Measurements from ENCODE around the gene FAM20C. TPM values are rescaled to one million over a fixed set of nuclear protein-coding genes. Genes with fewer than 3 reads are reported as not detected.

Gene FAM20C
- total RNA-seq, 2 donors from 2014 or later, result 0.08 to 0.19 TPM

DNA sequence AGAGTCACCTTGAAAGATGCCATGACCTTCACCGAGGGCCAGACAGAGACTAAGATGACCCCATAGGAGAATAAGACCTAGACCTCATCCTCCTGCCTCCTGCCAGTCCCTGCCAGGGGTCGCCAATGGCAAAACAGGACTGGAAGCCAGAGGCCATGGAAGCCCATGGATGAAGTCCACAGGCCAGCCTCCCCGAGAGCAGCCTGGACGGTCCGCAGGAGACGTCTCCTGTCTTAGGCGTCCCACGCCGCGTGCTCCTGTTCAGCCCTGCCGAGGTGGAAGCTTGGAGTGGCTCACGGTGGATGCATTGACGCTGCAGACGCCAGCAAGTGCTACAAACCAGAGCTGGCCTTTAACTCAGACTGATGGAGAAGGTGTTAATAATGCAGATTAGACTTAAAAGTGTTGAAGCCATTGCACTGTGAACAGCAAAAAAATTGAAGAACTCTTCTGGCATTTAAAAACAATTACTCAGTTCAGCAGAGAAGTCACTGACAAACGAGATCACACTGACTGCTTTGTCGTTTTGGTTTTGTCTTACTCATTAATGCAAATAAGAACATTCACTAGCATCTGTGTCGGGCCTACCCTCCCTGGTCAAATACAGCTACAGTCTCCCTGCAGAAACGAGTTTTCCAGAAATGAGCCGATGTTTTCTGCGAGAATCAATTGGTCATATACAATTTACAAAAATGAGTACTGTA lies 38.1 kb upstream of the FAM20C start:
- no peak overlapping the region for H3K4me3 Mint-ChIP-seq

DNA sequence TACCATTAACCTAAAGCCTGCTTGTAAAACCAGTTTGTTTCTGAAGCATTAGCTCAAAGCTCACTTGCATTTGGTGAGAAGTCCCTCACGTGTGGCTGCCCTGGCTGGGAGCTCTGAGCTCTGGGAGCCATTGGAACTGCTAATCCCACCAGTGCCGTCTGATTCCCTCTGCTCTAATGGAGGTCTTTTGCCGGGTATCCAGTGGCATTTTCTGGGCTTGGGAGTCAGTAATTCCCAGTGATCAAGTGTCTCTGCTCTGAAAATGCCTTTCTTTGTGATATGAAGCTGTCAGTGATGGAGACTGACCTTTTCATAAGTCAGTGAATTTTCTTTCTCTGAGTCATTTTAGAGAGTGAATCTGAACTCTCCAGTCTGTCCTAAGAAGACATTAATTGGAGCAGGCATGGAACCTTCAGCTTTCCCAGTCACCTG lies 36.9 kb upstream of the FAM20C start:
- no peak overlapping the region for H3K4me3 Mint-ChIP-seq
- no peaks in the 10 kb centered on the region for H3K9me3 Mint-ChIP-seq
- ATAC-seq (replicated peaks), result no peak
- no peak overlapping the region for H3K27ac Mint-ChIP-seq
- no peaks in the 10 kb centered on the region for H3K27me3 Mint-ChIP-seq
- H3K36me3 Mint-ChIP-seq (ENCODE audit: low read depth), result no peaks in the 10 kb centered on the region
- no peaks in the 10 kb centered on the region for H3K4me1 Mint-ChIP-seq

More for the DNA sequence above, 38.1 kb upstream of the FAM20C start:
- Mint-ChIP-seq H3K36me3 (ENCODE audit: low read depth) (peaks cover 3% of the 10 kb centered on the region), H3K27me3 (no peaks in the 10 kb centered on the region), H3K9me3 (no peaks in the 10 kb centered on the region), H3K27ac (no peak overlapping the region), H3K4me1 (no peaks in the 10 kb centered on the region)
- ATAC-seq (replicated peaks), result no peak

DNA sequence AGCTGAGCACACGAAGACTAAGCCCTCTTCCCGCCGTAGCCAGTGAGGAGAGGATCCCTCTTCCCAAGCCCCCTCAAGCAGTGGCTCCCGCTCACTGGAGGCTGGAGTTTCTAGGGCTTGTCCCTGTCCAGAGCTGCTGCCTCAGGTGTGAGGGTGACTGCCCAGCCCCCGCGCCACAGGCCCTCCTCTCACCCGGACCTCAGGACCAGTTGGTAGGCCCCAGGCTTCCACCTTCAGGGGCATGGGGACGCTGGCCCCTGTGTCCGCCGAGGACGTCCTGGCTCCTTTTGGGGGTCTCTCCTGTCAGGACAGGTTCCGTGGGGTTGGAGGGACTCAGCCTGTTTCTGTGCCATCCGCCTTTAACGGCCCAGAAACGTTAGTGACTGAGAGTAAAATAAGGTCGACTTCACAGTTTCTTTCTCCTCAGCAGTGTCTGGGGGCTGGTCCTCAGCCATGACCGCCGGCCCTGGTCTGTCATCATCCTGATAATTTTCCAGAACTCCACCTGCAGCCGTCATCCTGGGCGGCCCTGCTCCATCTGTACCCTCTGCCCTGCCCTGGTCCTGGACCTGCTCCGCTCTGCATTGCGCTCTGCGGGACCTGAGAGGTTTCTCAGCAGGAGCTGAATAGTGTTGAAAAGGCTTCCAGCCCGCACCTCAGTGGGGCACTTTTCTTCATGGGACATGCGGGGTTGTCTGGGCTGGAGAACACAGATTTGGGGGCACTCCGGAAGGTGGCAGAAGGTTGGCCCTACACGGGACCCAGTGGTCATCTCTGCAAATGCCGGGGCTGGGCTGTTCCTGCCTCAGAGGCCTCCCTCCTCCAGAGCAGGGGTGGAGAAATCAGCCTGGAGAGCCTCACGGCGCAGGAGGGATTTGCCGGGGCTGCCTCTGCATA lies 36.0 kb upstream of the FAM20C start:
- Mint-ChIP-seq H3K4me1 (no peaks in the 10 kb centered on the region), H3K9me3 (no peaks in the 10 kb centered on the region), H3K4me3 (no peak overlapping the region), H3K27me3 (no peaks in the 10 kb centered on the region), H3K36me3 (ENCODE audit: low read depth) (no peaks in the 10 kb centered on the region), H3K27ac (no peak overlapping the region)
- ATAC-seq (replicated peaks), result no peak

DNA sequence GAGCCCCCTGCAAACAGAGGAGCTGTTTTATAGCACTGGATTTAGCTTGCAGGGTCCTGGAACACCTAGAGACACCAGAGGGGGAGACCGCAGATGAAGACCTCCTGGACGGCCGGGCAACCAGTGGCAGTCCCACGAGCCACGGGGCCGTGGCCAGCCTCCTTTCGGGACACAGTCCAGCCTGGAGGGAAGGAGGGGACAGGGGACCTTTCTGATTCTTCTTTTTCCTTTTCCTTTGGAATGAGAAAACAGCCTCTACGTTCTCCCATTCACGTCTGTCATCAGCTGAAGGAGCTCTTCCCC lies 35.4 kb upstream of the FAM20C start:
- H3K36me3 Mint-ChIP-seq (ENCODE audit: low read depth), result no peaks in the 10 kb centered on the region
- H3K4me3 Mint-ChIP-seq, result no peak overlapping the region
- H3K27me3 Mint-ChIP-seq, result no peaks in the 10 kb centered on the region
- no peaks in the 10 kb centered on the region for H3K4me1 Mint-ChIP-seq
- no peaks in the 10 kb centered on the region for H3K9me3 Mint-ChIP-seq
- ATAC-seq (replicated peaks), result no peak
- no peak overlapping the region for H3K27ac Mint-ChIP-seq

DNA sequence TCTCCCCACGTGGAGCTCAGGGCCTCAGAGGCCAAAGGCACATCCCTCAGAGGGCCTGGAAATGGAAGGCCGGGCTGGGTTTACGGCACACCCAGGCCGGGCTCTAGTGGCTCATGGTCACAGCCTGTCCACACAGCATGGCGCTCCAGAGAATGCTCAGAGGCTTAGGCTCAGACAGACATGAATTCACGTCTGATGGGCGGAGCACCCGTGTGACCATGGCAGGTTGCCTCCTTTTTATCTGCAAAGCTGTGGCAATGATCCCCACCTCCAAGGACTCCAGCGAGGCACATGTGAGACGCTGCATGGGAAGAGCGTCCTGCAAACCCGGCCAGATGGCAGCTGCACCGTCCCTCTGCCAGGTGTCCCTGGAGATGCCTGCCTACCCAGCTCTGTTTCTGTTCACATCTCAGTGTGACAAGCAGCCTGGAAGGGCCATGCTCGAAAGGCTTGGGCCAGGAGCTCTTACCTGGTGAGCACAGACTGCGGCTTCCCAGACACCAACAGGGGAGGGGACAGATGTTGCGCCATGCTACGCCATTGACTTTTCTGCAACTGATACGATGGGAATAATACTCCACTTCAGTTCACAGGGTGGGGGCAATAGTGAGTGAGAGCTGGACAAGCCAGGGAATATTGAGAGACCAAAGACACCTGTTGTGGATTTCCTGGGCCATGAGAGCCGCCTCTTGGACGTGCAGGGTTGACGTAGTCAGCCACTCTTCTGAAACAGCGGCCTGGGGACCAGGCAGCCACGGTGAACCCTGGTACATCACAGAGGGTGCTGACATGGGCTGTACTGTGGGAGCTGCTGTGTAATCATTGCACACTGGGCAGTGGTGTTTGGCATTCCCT lies 34.4 kb upstream of the FAM20C start:
- H3K27ac Mint-ChIP-seq, result no peak overlapping the region
- no peak for ATAC-seq (replicated peaks)

DNA sequence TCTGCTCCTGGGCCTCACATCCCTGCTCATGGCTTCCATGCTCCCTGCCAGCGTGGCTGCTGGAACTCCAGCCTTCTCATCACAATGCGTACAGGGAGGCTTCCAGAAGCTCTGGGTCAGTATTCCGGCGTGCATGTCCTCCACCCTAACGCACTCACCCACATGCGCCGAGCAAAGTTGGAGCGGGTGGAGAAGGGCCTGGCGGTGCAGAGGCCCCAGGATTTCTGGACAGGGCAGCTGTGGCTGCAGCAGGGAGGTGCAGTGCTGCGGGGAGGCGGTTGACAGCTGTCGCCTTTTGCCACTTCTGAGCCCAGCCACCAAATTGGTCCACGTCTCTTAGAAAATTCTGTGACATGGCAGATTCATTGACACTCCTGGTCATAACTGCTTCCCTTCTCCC lies 33.6 kb upstream of the FAM20C start:
- Mint-ChIP-seq H3K4me1 (no peaks in the 10 kb centered on the region), H3K4me3 (no peak overlapping the region), H3K9me3 (no peaks in the 10 kb centered on the region), H3K27me3 (peaks cover 6% of the 10 kb centered on the region), H3K36me3 (ENCODE audit: low read depth) (no peaks in the 10 kb centered on the region), H3K27ac (no peak overlapping the region)
- ATAC-seq (replicated peaks), result no peak

More for the DNA sequence above, 34.4 kb upstream of the FAM20C start:
- H3K4me1 Mint-ChIP-seq, result no peaks in the 10 kb centered on the region
- H3K36me3 Mint-ChIP-seq (ENCODE audit: low read depth), result no peaks in the 10 kb centered on the region
- no peaks in the 10 kb centered on the region for H3K9me3 Mint-ChIP-seq
- no peak overlapping the region for H3K4me3 Mint-ChIP-seq
- H3K27me3 Mint-ChIP-seq, result no peaks in the 10 kb centered on the region

DNA sequence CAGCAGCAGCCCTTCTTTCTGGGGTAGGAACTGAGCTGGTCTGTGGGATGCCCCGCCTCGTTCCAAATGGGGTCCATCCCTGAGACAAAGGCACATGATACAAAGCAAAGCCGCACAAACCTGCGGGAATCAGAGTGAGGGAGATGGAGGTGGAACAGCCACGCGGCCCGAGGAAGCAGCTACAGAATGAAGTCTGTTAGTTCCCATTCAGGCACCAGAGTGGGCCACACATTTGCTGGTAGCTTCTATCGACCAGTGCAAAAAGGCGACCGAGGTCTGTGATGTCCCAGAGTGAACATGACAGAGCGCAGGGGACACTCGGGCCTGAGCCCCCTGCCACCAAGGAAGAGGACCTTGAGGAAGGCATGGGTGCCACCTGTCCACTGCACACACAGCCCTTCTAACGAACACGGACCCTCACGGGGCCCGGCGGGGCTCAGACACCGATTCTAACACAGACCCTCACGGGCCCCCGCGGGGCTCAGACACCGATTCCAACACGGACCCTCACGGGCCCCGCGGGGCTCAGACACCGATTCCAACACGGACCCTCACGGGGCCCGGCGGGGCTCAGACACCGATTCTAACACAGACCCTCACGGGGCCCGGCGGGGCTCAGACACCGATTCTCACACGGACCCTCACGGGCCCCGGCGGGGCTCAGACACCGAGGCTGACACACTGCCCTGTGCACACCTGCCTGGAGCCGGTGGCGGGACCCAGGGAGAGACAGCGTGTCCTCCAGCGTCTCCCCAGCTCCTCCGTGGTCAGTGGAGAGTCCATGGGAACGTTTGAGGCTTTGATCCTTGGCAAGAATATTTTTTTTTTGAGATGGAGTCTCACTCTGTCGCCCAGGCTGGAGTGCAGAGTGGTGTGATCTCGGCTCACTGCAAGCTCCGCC lies 32.8 kb upstream of the FAM20C start:
- ATAC-seq (replicated peaks), result no peak
- peaks cover 8% of the 10 kb centered on the region for H3K27me3 Mint-ChIP-seq
- H3K36me3 Mint-ChIP-seq (ENCODE audit: low read depth), result no peaks in the 10 kb centered on the region
- no peak overlapping the region for H3K4me3 Mint-ChIP-seq
- no peaks in the 10 kb centered on the region for H3K9me3 Mint-ChIP-seq
- H3K4me1 Mint-ChIP-seq, result no peaks in the 10 kb centered on the region
- H3K27ac Mint-ChIP-seq, result no peak overlapping the region

DNA sequence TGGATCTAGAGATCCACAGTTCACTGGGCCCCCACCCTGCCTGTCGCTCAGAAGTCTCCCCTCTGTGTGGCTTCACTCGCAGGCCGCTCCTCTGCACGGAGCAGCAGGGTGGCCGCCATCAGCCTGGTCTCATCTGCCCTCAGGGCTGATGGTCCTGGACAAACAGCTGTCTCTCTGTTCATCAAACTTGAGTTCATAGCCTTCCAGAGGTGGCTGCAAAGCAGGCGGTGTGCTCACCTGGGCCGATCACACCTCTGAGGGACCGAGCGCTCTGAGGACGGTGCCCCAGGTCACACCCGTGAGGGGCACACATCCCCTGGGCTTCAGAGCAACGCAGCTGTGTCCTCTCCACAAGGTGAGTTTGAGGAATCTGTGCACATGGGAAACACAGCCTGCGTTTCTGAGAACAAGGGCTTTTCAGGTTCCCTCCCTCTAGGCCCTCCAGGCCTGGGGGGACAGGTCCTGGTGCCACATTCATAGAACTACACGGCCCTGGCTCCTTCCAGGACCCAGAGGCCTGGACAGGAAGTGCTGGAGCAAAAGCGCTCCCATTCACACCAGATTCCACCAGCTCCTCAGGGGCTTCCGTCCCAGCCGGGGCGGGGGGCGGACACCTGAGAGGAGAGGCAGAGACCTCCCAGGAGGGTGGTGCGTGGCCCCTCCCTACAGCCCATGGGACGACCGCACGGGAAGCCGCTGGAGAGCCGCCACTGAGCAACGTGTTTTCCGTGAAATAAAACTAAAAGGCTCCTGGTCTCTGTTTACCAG lies 31.2 kb upstream of the FAM20C start:
- no peak for ATAC-seq (replicated peaks)
- H3K4me1 Mint-ChIP-seq, result no peaks in the 10 kb centered on the region
- no peaks in the 10 kb centered on the region for H3K36me3 Mint-ChIP-seq (ENCODE audit: low read depth)
- no peaks in the 10 kb centered on the region for H3K9me3 Mint-ChIP-seq
- peaks cover 10% of the 10 kb centered on the region for H3K27me3 Mint-ChIP-seq
- no peak overlapping the region for H3K4me3 Mint-ChIP-seq
- H3K27ac Mint-ChIP-seq, result no peak overlapping the region

DNA sequence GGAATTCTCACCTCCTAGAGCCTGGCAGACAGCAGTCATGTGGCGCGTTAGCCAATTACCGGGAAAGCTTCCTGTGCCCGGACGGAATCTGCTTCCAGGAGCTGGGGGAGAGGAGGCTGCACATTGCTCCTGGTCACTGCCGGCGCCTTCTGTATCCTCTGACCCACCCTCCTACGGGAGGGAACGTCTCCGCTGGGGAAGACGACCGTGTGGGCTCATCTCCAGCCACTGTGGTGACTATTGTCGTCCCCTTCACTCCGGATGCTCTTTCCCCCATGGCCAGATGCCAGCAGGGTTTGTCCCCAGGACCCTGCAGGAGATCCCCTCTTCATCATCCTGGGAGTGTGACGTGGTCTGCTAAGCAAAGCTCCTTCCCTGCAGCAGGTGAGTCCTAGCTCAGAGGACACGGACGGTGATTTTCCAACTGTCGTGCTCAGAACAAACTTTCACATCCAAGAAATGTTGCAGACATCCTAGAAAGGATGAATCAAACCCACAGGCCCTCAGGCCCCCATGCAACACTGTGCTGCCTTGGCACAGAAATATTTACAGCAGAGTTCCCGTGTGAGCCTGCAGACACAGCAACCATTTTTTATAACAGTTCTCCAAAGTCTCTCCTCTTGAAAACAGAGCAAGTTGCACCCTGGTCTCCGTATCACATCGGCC lies 29.6 kb upstream of the FAM20C start:
- Mint-ChIP-seq H3K27me3 (peaks cover 15% of the 10 kb centered on the region), H3K4me3 (no peak overlapping the region), H3K9me3 (no peaks in the 10 kb centered on the region), H3K36me3 (ENCODE audit: low read depth) (no peaks in the 10 kb centered on the region), H3K27ac (no peak overlapping the region), H3K4me1 (no peaks in the 10 kb centered on the region)
- ATAC-seq (replicated peaks), result no peak

DNA sequence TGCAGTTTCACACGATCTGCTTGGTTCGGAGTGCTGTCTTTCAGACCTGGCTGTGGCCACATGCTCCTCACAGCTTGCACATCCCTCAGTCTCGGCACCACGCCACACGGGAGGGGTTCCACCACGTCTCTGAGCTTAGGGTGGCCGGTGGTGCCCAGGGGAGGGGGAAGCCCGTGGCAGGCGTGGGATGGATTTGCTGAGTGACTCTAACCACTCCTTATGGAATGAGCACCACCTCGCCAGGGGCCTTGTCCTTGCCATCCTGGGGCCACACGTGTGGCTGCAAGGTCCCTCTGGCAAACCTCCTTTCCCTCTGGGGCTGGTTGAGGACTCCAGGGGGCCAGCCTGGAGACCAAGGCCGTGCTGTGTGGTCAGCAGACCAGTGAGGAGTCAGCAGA lies 29.1 kb upstream of the FAM20C start:
- Mint-ChIP-seq H3K4me1 (no peaks in the 10 kb centered on the region), H3K36me3 (ENCODE audit: low read depth) (no peaks in the 10 kb centered on the region), H3K27ac (no peak overlapping the region), H3K9me3 (no peaks in the 10 kb centered on the region), H3K4me3 (no peak overlapping the region), H3K27me3 (peaks cover 17% of the 10 kb centered on the region)
- ATAC-seq (replicated peaks), result no peak

DNA sequence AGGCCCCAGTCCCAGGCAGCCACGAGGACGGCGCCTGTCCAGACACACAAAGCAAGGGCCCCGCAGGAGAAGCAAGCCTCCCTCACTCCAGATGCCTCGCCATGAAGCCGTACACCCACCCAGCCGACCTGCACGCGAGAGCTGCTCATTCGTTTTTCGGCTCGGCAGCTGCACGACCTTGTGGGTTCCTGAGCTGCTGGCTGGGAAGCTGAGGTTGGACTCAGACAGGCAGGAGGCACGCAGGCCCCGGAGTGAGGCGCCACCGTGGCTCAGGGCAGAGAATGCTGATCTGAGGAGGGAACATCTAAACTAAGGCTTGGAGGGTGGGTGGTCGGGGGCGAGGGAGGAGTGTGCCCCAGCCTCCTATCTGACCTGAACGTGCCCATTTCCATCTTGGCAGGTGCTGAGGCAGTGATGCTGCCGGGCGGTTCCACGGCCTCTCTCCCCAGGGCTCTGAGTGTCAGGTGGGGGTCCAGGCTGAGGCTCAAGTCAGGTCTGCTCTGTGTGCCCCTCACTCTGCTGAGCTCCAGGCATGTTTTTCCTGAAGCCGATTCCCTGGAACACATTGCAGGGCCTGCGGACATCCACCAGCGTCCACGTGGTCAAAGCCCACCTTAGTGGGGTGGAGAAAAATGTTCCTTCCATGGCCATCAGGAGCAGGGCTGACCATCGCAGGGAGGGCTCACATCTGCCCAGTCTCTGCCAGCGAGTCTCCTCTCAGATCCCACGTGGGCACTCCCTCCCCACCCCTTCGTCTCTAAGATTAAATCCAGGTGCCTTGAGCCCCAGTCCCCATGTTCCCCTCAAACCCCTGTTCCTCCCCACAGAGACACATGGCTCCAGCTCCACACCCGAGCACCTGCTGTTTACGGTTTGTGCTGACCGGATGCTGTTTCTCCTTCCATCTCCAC lies 28.1 kb upstream of the FAM20C start:
- Mint-ChIP-seq H3K4me1 (no peaks in the 10 kb centered on the region), H3K27ac (no peak overlapping the region), H3K9me3 (no peaks in the 10 kb centered on the region), H3K4me3 (no peak overlapping the region), H3K27me3 (peaks cover 17% of the 10 kb centered on the region), H3K36me3 (ENCODE audit: low read depth) (no peaks in the 10 kb centered on the region)
- ATAC-seq (replicated peaks), result no peak

Data from activated T-helper 17 cell treated with anti-CD3 and anti-CD28 coated beads, Interleukin-2, amount 50 U/mL, for 72 hours (primary cell).